Osteoblast (primary cell): ENCODE results near the gene AHNAK. TPM values are rescaled to one million over a fixed set of nuclear protein-coding genes. Genes with fewer than 3 reads are reported as not detected.

Experiments
- DNase-seq: peaks from one replicate; pipeline ENCODE4 v3.0.0; 2011; ENCODE audit warnings: low spot score, mixed read lengths; ENCODE audit not compliant: insufficient read length; ENCODE audit errors: missing footprints
- H2AFZ ChIP-seq: 2 replicates; pipeline ENCODE4 v1.6.0; 2011; ENCODE audit warnings: mild to moderate bottlenecking, low read length
- H3K27ac ChIP-seq: 2 replicates; pipeline ENCODE4 v1.5.1; 2011; ENCODE audit warnings: mild to moderate bottlenecking, low read depth, low read length, moderate library complexity
- H3K27me3 ChIP-seq: 2 replicates; pipeline ENCODE4 v1.6.0; 2012; ENCODE audit warnings: mild to moderate bottlenecking, control low read depth, inconsistent platforms, low read length, moderate library complexity; ENCODE audit not compliant: insufficient read depth
- H3K36me3 ChIP-seq: 2 replicates; pipeline ENCODE4 v1.5.1; 2011; ENCODE audit warnings: mild to moderate bottlenecking, low read length, control low read depth, moderate library complexity; ENCODE audit not compliant: insufficient read depth
- H3K4me1 ChIP-seq: 2 replicates; pipeline ENCODE4 v1.5.1; 2011; ENCODE audit warnings: mild to moderate bottlenecking, low read length, control low read depth, moderate library complexity; ENCODE audit not compliant: insufficient read depth
- H3K4me2 ChIP-seq: 2 replicates; pipeline ENCODE4 v1.6.0; 2011; ENCODE audit warnings: mild to moderate bottlenecking, low read length; ENCODE audit not compliant: insufficient read depth
- H3K4me3 ChIP-seq: fragments of 200-600 bp; sonication (generic); 3 replicates; pipeline ENCODE4 v1.5.1; 2012; ENCODE audit warnings: mild to moderate bottlenecking, low read length, inconsistent platforms; ENCODE audit not compliant: insufficient read depth
- H3K79me2 ChIP-seq: 2 replicates; pipeline ENCODE4 v1.6.0; 2012; ENCODE audit warnings: mild to moderate bottlenecking, low read length, control low read depth, inconsistent platforms; ENCODE audit not compliant: insufficient read depth
- H3K9me3 ChIP-seq: 2 replicates; pipeline ENCODE4 v1.5.1; 2011; ENCODE audit warnings: low read depth, low read length, control low read depth
- H4K20me1 ChIP-seq: 2 replicates; pipeline ENCODE4 v1.6.0; 2012; ENCODE audit warnings: mild to moderate bottlenecking, low read length, control low read depth; ENCODE audit not compliant: insufficient read depth
- total RNA-seq: library from RNA; depleted of rRNA; stranded (reverse); fragments of >200 nt; gene quantifications from 2 replicates; pipeline ENCODE4 v1.2.3, GENCODE V29; 2012
- TF ChIP-seq, protein P1 (sequence below): IDR thresholded peaks from 2 replicates; pipeline ENCODE4 v1.5.1; 2011; ENCODE audit warnings: mild to moderate bottlenecking, low read depth, low read length, moderate library complexity; ENCODE audit errors: extremely low read depth

AHNAK gene
- total RNA-seq, 1 donor = 720 TPM

DNA sequence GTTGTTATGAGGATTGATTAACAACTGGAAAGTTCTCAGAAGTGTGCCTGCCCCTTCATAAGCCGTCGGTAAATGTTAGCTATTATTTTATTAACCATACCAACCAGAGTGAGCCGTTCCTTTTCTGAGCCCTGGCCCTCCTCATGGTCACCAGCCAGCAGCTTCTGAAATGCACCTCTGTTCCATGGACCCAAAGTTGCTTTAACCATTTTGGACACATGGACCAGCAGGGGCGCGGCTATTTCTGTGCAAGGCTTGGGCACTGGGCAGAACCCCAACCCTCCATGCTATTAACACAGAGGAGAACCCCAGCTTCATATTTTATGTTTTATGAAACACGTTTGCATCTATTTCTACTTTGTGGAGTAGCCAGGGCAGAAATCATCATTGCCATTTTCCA, 146.3 kb downstream of the AHNAK start:
- Histone ChIP-seq H3K4me3 (no peak overlapping the region), H3K27ac (no peak overlapping the region), H2AFZ (peak overlapping the region; percentile 65), H3K27me3 (no peaks in the 10 kb centered on the region), H3K9me3 (no peaks in the 10 kb centered on the region), H3K4me2 (peak overlapping the region; percentile 48), H4K20me1 (no peaks in the 10 kb centered on the region), H3K79me2 (no peaks in the 10 kb centered on the region), H3K36me3 (no peaks in the 10 kb centered on the region), H3K4me1 (peaks cover 28% of the 10 kb centered on the region)
- TF ChIP-seq, protein P1, sequence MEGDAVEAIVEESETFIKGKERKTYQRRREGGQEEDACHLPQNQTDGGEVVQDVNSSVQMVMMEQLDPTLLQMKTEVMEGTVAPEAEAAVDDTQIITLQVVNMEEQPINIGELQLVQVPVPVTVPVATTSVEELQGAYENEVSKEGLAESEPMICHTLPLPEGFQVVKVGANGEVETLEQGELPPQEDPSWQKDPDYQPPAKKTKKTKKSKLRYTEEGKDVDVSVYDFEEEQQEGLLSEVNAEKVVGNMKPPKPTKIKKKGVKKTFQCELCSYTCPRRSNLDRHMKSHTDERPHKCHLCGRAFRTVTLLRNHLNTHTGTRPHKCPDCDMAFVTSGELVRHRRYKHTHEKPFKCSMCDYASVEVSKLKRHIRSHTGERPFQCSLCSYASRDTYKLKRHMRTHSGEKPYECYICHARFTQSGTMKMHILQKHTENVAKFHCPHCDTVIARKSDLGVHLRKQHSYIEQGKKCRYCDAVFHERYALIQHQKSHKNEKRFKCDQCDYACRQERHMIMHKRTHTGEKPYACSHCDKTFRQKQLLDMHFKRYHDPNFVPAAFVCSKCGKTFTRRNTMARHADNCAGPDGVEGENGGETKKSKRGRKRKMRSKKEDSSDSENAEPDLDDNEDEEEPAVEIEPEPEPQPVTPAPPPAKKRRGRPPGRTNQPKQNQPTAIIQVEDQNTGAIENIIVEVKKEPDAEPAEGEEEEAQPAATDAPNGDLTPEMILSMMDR = no peak
- peak; percentile 35 for DNase-seq

DNA sequence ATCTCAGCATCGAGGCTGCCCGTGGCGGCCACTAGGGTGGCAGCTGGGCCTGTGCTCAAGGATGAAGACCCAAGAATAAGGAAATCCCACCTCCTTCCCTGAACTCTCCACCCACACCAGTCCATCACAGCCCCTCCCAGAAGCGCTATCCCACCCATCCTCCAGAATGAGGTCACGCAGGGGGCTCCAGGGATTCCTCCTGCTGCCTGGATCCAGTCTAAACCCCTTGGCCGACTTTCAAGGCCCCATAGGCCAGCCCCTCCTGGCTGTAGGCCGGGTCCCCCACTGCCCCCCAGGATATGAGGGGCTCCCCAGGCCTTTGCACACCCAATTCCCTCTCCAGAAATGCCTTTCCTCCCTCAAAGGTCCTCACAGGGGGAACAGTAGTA, 146.7 kb downstream of the AHNAK start:
- H3K4me3 ChIP-seq = no peak overlapping the region
- no peak overlapping the region for H3K4me2 ChIP-seq
- H3K4me1 ChIP-seq = peaks cover 31% of the 10 kb centered on the region
- H3K27me3 ChIP-seq = no peaks in the 10 kb centered on the region
- no peaks in the 10 kb centered on the region for H3K36me3 ChIP-seq
- no peaks in the 10 kb centered on the region for H3K79me2 ChIP-seq
- H2AFZ ChIP-seq = no peak overlapping the region
- no peaks in the 10 kb centered on the region for H4K20me1 ChIP-seq
- no peak overlapping the region for H3K27ac ChIP-seq
- DNase-seq = peak; percentile 37
- no peaks in the 10 kb centered on the region for H3K9me3 ChIP-seq
- TF ChIP-seq, protein P1 = no peak

DNA sequence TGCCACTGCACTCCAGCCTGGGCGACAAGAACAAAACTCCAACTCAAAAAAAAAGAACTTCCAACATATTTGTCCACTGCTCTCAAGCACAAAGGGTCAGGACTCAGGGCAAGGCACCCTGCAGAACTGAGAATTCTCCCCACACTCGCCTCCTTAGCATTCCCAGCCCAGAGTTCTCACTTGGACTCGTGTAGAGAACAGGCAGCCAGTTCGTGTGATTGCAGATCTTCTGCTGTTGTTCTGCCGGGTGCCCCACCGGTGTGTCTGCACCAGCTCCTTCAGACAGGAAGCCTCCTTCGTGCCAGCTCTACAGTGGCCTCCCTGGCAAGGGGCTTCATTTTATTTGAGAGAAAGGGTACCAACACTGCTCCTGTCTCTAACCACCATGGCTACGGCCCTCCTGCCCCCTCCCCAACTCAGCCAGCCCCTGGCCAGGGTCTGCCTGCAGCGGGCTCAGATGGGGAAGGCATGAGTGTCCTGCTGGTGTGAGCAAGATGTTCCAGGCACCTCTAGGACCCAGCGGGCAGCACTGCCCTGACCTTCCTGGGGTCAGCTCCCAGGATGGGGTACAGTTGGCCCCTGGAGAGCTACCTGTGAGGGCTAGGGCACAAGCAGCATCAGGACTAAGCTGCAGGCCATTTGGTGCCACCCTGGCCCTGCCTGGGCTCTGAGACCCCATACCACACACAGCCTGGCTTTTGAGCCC, 147.3 kb downstream of the AHNAK start:
- Histone ChIP-seq H3K9me3 (no peaks in the 10 kb centered on the region), H4K20me1 (no peaks in the 10 kb centered on the region), H3K27ac (no peak overlapping the region), H2AFZ (no peak overlapping the region), H3K79me2 (no peaks in the 10 kb centered on the region), H3K27me3 (no peaks in the 10 kb centered on the region), H3K4me1 (peaks cover 35% of the 10 kb centered on the region), H3K4me2 (no peak overlapping the region), H3K4me3 (no peak overlapping the region), H3K36me3 (no peaks in the 10 kb centered on the region)
- peak; percentile 84 for DNase-seq
- TF ChIP-seq, protein P1 = no peak

DNA sequence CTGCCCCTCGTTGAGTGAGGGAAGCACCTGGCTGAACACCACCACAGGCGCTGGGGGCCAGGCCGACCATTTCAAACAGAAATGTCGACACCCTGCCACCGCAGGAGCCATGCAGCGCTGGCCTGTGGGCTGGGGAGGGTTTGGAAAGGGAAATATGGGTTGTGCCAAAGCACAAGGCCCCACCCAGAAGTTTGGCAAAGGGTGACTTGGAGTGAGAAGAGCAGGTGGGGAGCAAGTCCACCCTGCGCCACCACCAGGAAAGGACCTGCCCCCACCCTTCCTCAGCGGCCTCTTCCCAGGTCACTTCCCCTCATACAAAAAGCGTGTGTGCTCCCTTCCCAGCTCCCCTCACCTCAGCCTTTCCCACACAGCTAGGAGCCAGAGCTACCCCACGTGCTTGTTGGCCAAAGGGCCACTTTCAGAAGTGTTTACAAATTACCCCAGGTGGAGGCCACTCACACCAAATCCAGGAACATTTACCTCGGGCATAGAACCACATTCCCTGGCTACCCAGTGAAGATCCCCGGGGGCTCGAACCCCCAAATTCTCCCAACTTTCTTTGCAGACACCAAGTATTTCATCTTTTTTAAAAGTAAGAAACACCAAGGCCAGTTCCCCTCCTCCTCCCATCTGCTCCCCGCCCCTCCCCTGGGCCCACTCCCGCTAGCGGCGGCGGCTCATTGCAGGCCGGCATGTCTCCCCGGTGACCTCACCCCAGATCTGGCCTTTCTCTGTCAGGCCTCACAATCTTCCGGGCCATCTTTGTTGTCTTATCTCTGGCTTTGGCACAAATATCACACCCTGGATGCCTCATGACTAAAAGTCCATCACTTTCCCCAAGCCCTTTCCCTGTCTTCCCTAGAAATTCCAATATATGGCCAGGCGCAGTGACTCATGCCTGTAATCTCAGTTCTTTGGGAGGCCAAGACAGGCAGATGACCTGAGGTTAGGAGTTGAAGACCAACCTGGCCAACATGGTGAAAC, 148.3 kb downstream of the AHNAK start:
- Histone ChIP-seq H3K4me2 (peak overlapping the region; percentile 32), H3K9me3 (no peaks in the 10 kb centered on the region), H3K27ac (no peak overlapping the region), H3K27me3 (no peaks in the 10 kb centered on the region), H3K36me3 (no peaks in the 10 kb centered on the region), H4K20me1 (no peaks in the 10 kb centered on the region), H3K79me2 (no peaks in the 10 kb centered on the region), H3K4me1 (peaks cover 35% of the 10 kb centered on the region), H3K4me3 (no peak overlapping the region), H2AFZ (no peak overlapping the region)
- DNase-seq = peak; percentile 82
- TF ChIP-seq, protein P1 = no peak
